HepG2 (cell line): Measurements from ENCODE around the gene TMEM217. TPM values are rescaled to one million over a fixed set of nuclear protein-coding genes. Genes with fewer than 3 reads are reported as not detected.

ENCODE experiments used
- ATAC-seq: fragments of 200-7000 bp; cut with Tn5 transposase; 3 replicates; pipeline ENCODE4 v1.9.1; 2020; ENCODE audit warnings: mild to moderate bottlenecking, moderate library complexity
- BruUV-seq: library from RNA; stranded (reverse); fragments of 400-500 nt; replicated peaks from 2 replicates; lab custom pipeline; 2021; lab: Mats Ljungman, UMichigan
- CTCF ChIA-PET: fragments of 300-600 bp; formaldehyde crosslinking; extraction: SDS; loops from one replicate; lab custom pipeline; 2021; ENCODE audit warnings: low total read pairs, inconsistent platforms, low intra/inter-chr PET ratio; lab: Yijun Ruan, JAX
- POLR2A ChIA-PET: fragments of 350-600 bp; sonication (Branson Sonifier 250); formaldehyde crosslinking; loops from one replicate; lab custom pipeline; 2020; ENCODE audit warnings: antibody characterized with exemption, inconsistent platforms; lab: Yijun Ruan, JAX
- DNase-seq: peaks from one replicate; pipeline ENCODE4 v3.0.0-alpha.2; 2015; ENCODE audit warnings: low spot score
- FAIRE-seq: peaks from 3 replicates; lab custom pipeline; 2011; peaks lifted over from hg19 to GRCh38; lab: Jason Lieb, UNC
- H2AFZ ChIP-seq: one replicate; pipeline ENCODE4 v1.6.1; 2011; ENCODE audit warnings: low read length, inconsistent platforms
- H3K27ac ChIP-seq: fragments of 300-600 bp; 3 replicates; pipeline ENCODE4 v1.8.0; 2011; ENCODE audit warnings: mixed run types, mild to moderate bottlenecking, mixed read lengths, low read length, inconsistent platforms; ENCODE audit not compliant: insufficient read depth; ENCODE audit errors: extremely low read length
- H3K27me3 ChIP-seq, 2 experiments: fragments of 200-600 bp in 1 of 2; 2 replicates in 1 of 2; 3 replicates in 1 of 2; pipeline versions ENCODE4 v1.6.0 to v1.8.0; 2011; ENCODE audit warnings: low read length in 2 of 2, mild to moderate bottlenecking in 2 of 2, moderate library complexity in 2 of 2, inconsistent platforms in 1 of 2; ENCODE audit not compliant: insufficient read depth in 2 of 2, control insufficient read depth in 1 of 2
- H3K36me3 ChIP-seq, 2 experiments: fragments of 200-600 bp in 1 of 2; replicated peaks in 1 of 2; 2 replicates in 1 of 2; 3 replicates in 1 of 2; pipeline versions ENCODE4 v1.5.1 to v1.8.0; 2011; ENCODE audit warnings: low read length in 2 of 2, inconsistent platforms in 1 of 2; ENCODE audit not compliant: insufficient read depth in 2 of 2, control insufficient read depth in 1 of 2
- H3K4me1 ChIP-seq: 2 replicates; pipeline ENCODE4 v1.5.1; 2012; ENCODE audit warnings: low read length, inconsistent platforms; ENCODE audit not compliant: insufficient read depth
- H3K4me2 ChIP-seq: 2 replicates; pipeline ENCODE4 v1.6.0; 2011; ENCODE audit warnings: low read depth, low read length, inconsistent platforms
- H3K4me3 ChIP-seq, 3 experiments: fragments of 200-600 bp in 1 of 3; sonication (generic), shearing (Covaris generic) in 1 of 3; replicated peaks in 1 of 3; 2 replicates each; pipeline ENCODE4 v1.5.1; 2011 to 2016; ENCODE audit warnings: low read length in 3 of 3, inconsistent platforms in 2 of 3, low read depth in 2 of 3, mild to moderate bottlenecking in 2 of 3, control low read depth in 1 of 3, mixed read lengths in 1 of 3; ENCODE audit not compliant: insufficient read depth in 1 of 3
- H3K79me2 ChIP-seq: one replicate; pipeline ENCODE4 v1.6.1; 2011; ENCODE audit warnings: low read length, inconsistent platforms; ENCODE audit not compliant: insufficient read depth
- H3K9ac ChIP-seq: 2 replicates; pipeline ENCODE4 v1.6.0; 2011; ENCODE audit warnings: mild to moderate bottlenecking, low read depth, low read length, inconsistent platforms; ENCODE audit not compliant: insufficient read depth
- H3K9me3 ChIP-seq: 2 replicates; pipeline ENCODE4 v1.5.1; 2012; ENCODE audit warnings: mild to moderate bottlenecking, low read length
- H4K20me1 ChIP-seq: 2 replicates; pipeline ENCODE4 v1.6.0; 2011; ENCODE audit warnings: inconsistent platforms, mild to moderate bottlenecking, low read length, moderate library complexity; ENCODE audit not compliant: insufficient read depth
- ARNTL ChIP-seq: sonication (generic); formaldehyde crosslinking; IDR thresholded peaks from 2 replicates; pipeline ENCODE4 v1.4.0; 2020; ENCODE audit warnings: mild to moderate bottlenecking, missing genetic modification reagents
- GATAD1 ChIP-seq: IDR thresholded peaks from 2 replicates; pipeline ENCODE4 v1.6.1; 2016; ENCODE audit warnings: missing genetic modification reagents, missing compliant biosample characterization
- HMG20A ChIP-seq: IDR thresholded peaks from 2 replicates; pipeline ENCODE4 v1.6.1; 2016; ENCODE audit warnings: borderline replicate concordance
- MXI1 ChIP-seq: IDR thresholded peaks from 3 replicates; pipeline ENCODE4 v1.6.1; 2012; ENCODE audit warnings: low read depth, low read length, inconsistent platforms, borderline replicate concordance
- NCOA2 ChIP-seq: sonication (generic); formaldehyde crosslinking; IDR thresholded peaks from 2 replicates; pipeline ENCODE4 v1.8.0; 2022; ENCODE audit warnings: inconsistent platforms
- PRMT3 ChIP-seq: sonication (generic); formaldehyde crosslinking; IDR thresholded peaks from 2 replicates; pipeline ENCODE4 v1.8.1; 2022; ENCODE audit warnings: low read depth, mild to moderate bottlenecking, moderate library complexity, missing genetic modification reagents, borderline replicate concordance
- RELA ChIP-seq: sonication (generic); formaldehyde crosslinking; IDR thresholded peaks from 2 replicates; pipeline ENCODE4 v1.4.0; 2020; ENCODE audit warnings: missing genetic modification reagents
- ZNF253 ChIP-seq: sonication (generic); formaldehyde crosslinking; IDR thresholded peaks from 2 replicates; pipeline ENCODE4 v1.8.0; 2022; ENCODE audit warnings: mild to moderate bottlenecking, missing genetic modification reagents, borderline replicate concordance
- ZNF260 ChIP-seq: sonication (generic); formaldehyde crosslinking; IDR thresholded peaks from 2 replicates; pipeline ENCODE4 v1.4.0; 2020; ENCODE audit warnings: missing genetic modification reagents, low read depth, mild to moderate bottlenecking, borderline replicate concordance
- ZNF354B ChIP-seq: sonication (generic); formaldehyde crosslinking; IDR thresholded peaks from 2 replicates; pipeline ENCODE4 v1.8.0; 2022; ENCODE audit warnings: mild to moderate bottlenecking, missing genetic modification reagents
- WGBS: methylation state at CpG from one replicate; pipeline ENCODE4 v1.1.6; 2017; ENCODE audit warnings: low lambda C conversion rate; 5-methylcytosine and 5-hydroxymethylcytosine counted together
- in situ Hi-C: cut with HindIII; loops from 2 replicates; pipeline ENCODE4 v1.10.0; 2017; ENCODE audit warnings: low pct_unique_long_range_greater_than_20kb; ENCODE audit not compliant: extremely low pct_ligation_motif_present
- intact Hi-C: fragments of 100-400 bp; cut with micrococcal nuclease; formaldehyde crosslinking; loops from one replicate; pipeline ENCODE4 v1.10.0; 2022; ENCODE audit not compliant: unreplicated experiment
- polyA plus RNA-seq, 8 experiments: library from polyadenylated mRNA; depleted of rRNA in 3 of 8; stranded (reverse) in 7 of 8; unstranded in 1 of 8; fragments of >200 nt; fragmentation: Illumina TruSeq in 4 of 8; extraction: Trizol in 4 of 8; gene quantifications; 2 replicates each; pipeline versions ENCODE4 v1.2.1 to v1.2.3, GENCODE V29; 2011 to 2016; ENCODE audit warnings: low read depth in 4 of 8, missing spikeins in 1 of 8, mixed read lengths in 1 of 8; ENCODE audit not compliant: insufficient read depth in 1 of 8
- total RNA-seq, 5 experiments: library from RNA; depleted of rRNA; stranded (reverse); fragments of >200 nt; fragmentation: Illumina TruSeq; extraction: Trizol; gene quantifications; 2 replicates each; pipeline ENCODE4 v1.2.3, GENCODE V29; 2016; ENCODE audit warnings: low read depth in 1 of 5
- TF ChIP-seq, protein P1 (sequence below): sonication (generic); formaldehyde crosslinking; IDR thresholded peaks from 2 replicates; pipeline ENCODE4 v1.4.0; 2020; ENCODE audit warnings: missing genetic modification reagents
- TF ChIP-seq, protein P2 (sequence below): sonication (generic); formaldehyde crosslinking; IDR thresholded peaks from 2 replicates; pipeline ENCODE4 v1.9.0; 2021; ENCODE audit warnings: missing genetic modification reagents, borderline replicate concordance
- TF ChIP-seq, protein P3 (sequence below): sonication (generic); formaldehyde crosslinking; IDR thresholded peaks from 2 replicates; pipeline ENCODE4 v1.5.0; 2020; ENCODE audit warnings: mild to moderate bottlenecking, missing genetic modification reagents
- TF ChIP-seq, protein P4 (sequence below): fragments of 450-650 bp; IDR thresholded peaks from 2 replicates; pipeline ENCODE4 v1.6.1; 2016
- TF ChIP-seq, protein P5 (sequence below): sonication (generic); formaldehyde crosslinking; IDR thresholded peaks from 2 replicates; pipeline ENCODE4 v1.4.0; 2020; ENCODE audit warnings: missing genetic modification reagents

TMEM217 gene
- total and polyA plus RNA-seq, 2 of the 13 experiments (the other 11 are each of a cell fraction or from before 2014, with no cell fraction given) = 2.3 to 3.4 TPM

DNA sequence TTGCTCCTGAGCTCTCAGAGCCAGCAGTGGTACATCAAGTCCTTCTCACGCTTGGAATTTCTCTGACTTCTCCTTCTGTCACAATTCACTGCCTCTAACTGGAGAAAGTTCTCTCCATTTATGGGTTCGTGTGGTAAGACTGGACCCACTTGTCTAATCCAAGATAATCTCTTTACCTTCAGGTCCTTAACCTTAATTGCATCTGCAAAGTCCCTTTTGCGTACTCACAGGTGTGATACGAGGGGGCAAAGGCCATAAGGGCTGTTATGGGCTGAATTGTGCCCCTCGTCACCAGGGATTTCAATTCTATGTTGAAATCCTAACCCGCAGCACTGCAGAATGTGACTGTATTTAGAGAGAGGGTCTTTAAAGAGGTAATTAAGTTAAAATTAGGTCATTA lies 27.8 kb downstream of the TMEM217 start:
- Histone ChIP-seq H3K79me2 (no peaks in the 10 kb centered on the region), H3K27ac (no peak overlapping the region), H3K9ac (no peak overlapping the region), H3K4me1 (peaks cover 12% of the 10 kb centered on the region), H3K4me2 (no peak overlapping the region), H2AFZ (no peak overlapping the region), H3K36me3 (no peaks in the 10 kb centered on the region), H3K27me3 (no peaks in the 10 kb centered on the region), H3K9me3 (no peaks in the 10 kb centered on the region), H4K20me1 (no peaks in the 10 kb centered on the region), H3K4me3 (no peak overlapping the region)
- BruUV-seq = no TSS peak
- no peak for FAIRE-seq
- in situ Hi-C loops (no loop called here), intact Hi-C loops (no loop called here)
- DNase-seq = no peak
- ChIA-PET POLR2A (no interaction called here), CTCF (no interaction called here)
- WGBS = 31% methylated on average over 6 of the region's 6 CpGs
- TF ChIP-seq HMG20A (CRISPR knock-in tag) (no peak), ARNTL (CRISPR knock-in tag) (no peak), ZNF354B (CRISPR knock-in tag) (no peak), MXI1 (no peak), PRMT3 (CRISPR knock-in tag) (no peak), GATAD1 (CRISPR knock-in tag) (no peak), RELA (no peak), ZNF253 (CRISPR knock-in tag) (no peak), ZNF260 (CRISPR knock-in tag) (no peak), NCOA2 (CRISPR knock-in tag) (no peak)
- TF ChIP-seq, protein P1, sequence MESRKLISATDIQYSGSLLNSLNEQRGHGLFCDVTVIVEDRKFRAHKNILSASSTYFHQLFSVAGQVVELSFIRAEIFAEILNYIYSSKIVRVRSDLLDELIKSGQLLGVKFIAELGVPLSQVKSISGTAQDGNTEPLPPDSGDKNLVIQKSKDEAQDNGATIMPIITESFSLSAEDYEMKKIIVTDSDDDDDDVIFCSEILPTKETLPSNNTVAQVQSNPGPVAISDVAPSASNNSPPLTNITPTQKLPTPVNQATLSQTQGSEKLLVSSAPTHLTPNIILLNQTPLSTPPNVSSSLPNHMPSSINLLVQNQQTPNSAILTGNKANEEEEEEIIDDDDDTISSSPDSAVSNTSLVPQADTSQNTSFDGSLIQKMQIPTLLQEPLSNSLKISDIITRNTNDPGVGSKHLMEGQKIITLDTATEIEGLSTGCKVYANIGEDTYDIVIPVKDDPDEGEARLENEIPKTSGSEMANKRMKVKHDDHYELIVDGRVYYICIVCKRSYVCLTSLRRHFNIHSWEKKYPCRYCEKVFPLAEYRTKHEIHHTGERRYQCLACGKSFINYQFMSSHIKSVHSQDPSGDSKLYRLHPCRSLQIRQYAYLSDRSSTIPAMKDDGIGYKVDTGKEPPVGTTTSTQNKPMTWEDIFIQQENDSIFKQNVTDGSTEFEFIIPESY (CRISPR knock-in tag) = no peak
- TF ChIP-seq, protein P2, sequence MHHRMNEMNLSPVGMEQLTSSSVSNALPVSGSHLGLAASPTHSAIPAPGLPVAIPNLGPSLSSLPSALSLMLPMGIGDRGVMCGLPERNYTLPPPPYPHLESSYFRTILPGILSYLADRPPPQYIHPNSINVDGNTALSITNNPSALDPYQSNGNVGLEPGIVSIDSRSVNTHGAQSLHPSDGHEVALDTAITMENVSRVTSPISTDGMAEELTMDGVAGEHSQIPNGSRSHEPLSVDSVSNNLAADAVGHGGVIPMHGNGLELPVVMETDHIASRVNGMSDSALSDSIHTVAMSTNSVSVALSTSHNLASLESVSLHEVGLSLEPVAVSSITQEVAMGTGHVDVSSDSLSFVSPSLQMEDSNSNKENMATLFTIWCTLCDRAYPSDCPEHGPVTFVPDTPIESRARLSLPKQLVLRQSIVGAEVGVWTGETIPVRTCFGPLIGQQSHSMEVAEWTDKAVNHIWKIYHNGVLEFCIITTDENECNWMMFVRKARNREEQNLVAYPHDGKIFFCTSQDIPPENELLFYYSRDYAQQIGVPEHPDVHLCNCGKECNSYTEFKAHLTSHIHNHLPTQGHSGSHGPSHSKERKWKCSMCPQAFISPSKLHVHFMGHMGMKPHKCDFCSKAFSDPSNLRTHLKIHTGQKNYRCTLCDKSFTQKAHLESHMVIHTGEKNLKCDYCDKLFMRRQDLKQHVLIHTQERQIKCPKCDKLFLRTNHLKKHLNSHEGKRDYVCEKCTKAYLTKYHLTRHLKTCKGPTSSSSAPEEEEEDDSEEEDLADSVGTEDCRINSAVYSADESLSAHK (CRISPR knock-in tag) = no peak
- TF ChIP-seq, protein P3, sequence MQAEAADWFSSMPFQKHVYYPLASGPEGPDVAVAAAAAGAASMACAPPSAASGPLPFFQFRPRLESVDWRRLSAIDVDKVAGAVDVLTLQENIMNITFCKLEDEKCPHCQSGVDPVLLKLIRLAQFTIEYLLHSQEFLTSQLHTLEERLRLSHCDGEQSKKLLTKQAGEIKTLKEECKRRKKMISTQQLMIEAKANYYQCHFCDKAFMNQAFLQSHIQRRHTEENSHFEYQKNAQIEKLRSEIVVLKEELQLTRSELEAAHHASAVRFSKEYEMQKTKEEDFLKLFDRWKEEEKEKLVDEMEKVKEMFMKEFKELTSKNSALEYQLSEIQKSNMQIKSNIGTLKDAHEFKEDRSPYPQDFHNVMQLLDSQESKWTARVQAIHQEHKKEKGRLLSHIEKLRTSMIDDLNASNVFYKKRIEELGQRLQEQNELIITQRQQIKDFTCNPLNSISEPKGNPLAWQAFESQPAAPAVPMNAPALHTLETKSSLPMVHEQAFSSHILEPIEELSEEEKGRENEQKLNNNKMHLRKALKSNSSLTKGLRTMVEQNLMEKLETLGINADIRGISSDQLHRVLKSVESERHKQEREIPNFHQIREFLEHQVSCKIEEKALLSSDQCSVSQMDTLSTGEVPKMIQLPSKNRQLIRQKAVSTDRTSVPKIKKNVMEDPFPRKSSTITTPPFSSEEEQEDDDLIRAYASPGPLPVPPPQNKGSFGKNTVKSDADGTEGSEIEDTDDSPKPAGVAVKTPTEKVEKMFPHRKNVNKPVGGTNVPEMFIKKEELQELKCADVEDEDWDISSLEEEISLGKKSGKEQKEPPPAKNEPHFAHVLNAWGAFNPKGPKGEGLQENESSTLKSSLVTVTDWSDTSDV (CRISPR knock-in tag) = no peak
- TF ChIP-seq, protein P4, sequence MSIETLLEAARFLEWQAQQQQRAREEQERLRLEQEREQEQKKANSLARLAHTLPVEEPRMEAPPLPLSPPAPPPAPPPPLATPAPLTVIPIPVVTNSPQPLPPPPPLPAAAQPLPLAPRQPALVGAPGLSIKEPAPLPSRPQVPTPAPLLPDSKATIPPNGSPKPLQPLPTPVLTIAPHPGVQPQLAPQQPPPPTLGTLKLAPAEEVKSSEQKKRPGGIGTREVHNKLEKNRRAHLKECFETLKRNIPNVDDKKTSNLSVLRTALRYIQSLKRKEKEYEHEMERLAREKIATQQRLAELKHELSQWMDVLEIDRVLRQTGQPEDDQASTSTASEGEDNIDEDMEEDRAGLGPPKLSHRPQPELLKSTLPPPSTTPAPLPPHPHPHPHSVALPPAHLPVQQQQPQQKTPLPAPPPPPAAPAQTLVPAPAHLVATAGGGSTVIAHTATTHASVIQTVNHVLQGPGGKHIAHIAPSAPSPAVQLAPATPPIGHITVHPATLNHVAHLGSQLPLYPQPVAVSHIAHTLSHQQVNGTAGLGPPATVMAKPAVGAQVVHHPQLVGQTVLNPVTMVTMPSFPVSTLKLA = no peak
- TF ChIP-seq, protein P5, sequence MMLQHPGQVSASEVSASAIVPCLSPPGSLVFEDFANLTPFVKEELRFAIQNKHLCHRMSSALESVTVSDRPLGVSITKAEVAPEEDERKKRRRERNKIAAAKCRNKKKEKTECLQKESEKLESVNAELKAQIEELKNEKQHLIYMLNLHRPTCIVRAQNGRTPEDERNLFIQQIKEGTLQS (CRISPR knock-in tag) = no peak
- ATAC-seq = no peak
